ENCODE data around the gene ARHGAP26. TPM values are rescaled to one million over a fixed set of nuclear protein-coding genes. Genes with fewer than 3 reads are reported as not detected.
"Not testable (repeated sequence)": the region's sequence is repeated elsewhere in the genome, so short reads cannot be mapped to it uniquely, and the experiment has no call there.

ARHGAP26 gene
- total and polyA plus RNA-seq, 12 donors: 7.5 to 45.8 (median 37.2) TPM

GRCh38 chr5:142984525-142984924 lies 214.3 kb downstream of the ARHGAP26 start:
- Histone ChIP-seq H3K4me1 (peaks cover 14 to 52% (median 44%) of the 10 kb centered on the region in 9 donors), H3K36me3 (no peaks in the 10 kb centered on the region), H3K27me3 (no peaks in the 10 kb centered on the region), H3K27ac (peak overlapping the region in 4 of 10 donors; percentile 2 to 29 (median 15)), H3K9me3 (peaks cover 0 to 10% (median 0%) of the 10 kb centered on the region in 11 donors), H3K4me3 (no peak overlapping the region)
- TF ChIP-seq CTCF (IDR thresholded peaks at IDR 0.05): no peak
- DNase-seq (no peak), ATAC-seq (no peak)
- WGBS, 2 donors: 90 to 97% methylated on average over 2 of the region's 2 CpGs
- intact Hi-C loops (cut with DNase I): no loop called here

DNA sequence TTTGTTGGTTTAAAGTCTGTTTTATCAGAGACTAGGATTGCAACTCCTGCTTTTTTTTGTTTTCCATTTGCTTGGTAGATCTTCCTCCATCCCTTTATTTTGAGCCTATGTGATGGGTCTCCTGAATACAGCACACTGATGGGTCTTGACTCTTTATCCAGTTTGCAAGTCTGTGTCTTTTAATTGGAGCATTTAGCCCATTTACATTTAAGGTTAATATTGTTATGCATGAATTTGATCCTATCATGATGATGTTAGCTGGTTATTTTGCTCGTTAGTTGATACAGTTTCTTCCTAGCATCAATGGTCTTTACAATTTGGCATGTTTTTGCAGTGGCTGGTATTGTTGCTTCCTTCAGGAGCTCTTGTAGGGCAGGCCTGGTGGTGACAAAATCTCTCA lies 219.1 kb downstream of the ARHGAP26 start:
- ATAC-seq; H3K4me3 ChIP-seq; intact Hi-C loops (cut with DNase I); H3K27me3 ChIP-seq; H3K36me3 ChIP-seq; H3K27ac ChIP-seq; DNase-seq: not testable (repeated sequence)
- WGBS, 2 donors: 95% methylated on average over 1 of the region's 1 CpG
- Histone ChIP-seq H3K4me1 (peaks cover 0 to 12% (median under 1%) of the 10 kb centered on the region in 9 donors), H3K9me3 (peaks cover 0 to 31% (median 0%) of the 10 kb centered on the region in 11 donors)

- WGBS, 2 donors: 92 to 93% methylated on average over 8 of the region's 8 CpGs
- H3K27me3 ChIP-seq; H3K36me3 ChIP-seq; intact Hi-C loops (cut with DNase I); H3K4me3 ChIP-seq; H3K27ac ChIP-seq; ATAC-seq; DNase-seq: not testable (repeated sequence)
- Histone ChIP-seq H3K4me1 (peaks cover 0 to 12% (median 0%) of the 10 kb centered on the region in 9 donors), H3K9me3 (peaks cover 0 to 31% (median 0%) of the 10 kb centered on the region in 11 donors)
Observed at GRCh38 chr5:142990073-142990472, 219.9 kb downstream of the ARHGAP26 start.

DNA sequence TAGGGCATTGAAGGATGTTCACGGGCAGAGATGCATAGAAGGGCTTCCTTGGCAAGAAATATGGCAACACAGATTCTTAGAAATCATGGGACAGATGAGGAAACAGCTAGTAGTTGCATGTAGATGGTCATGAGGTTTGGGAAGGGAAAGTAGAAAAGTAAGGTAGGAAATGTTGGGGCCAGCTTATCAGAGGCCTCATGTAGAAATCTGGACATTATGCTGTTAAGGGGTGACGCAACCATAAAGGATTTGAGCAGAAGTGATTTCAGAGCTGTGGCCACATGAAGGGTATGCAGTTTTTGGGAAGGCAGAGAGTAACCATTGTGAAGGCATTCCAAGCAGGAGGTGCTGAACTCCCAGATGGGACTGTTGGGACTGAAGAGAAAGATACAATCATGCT lies 224.0 kb downstream of the ARHGAP26 start:
- WGBS, 2 donors: 96 to 98% methylated on average over 2 of the region's 2 CpGs
- H3K36me3 ChIP-seq: peaks cover 0 to 9% (median 0%) of the 10 kb centered on the region in 9 donors
- no peak overlapping the region for H3K27ac ChIP-seq
- intact Hi-C loops (cut with DNase I): no loop called here
- DNase-seq (no peak), ATAC-seq (no peak)
- no peaks in the 10 kb centered on the region for H3K27me3 ChIP-seq
- peaks cover 0 to 16% (median 0%) of the 10 kb centered on the region in 9 donors for H3K4me1 ChIP-seq
- H3K4me3 ChIP-seq: no peak overlapping the region
- TF ChIP-seq CTCF (IDR thresholded peaks at IDR 0.05): no peak
- H3K9me3 ChIP-seq: peaks cover 0 to 26% (median 0%) of the 10 kb centered on the region in 11 donors

DNA sequence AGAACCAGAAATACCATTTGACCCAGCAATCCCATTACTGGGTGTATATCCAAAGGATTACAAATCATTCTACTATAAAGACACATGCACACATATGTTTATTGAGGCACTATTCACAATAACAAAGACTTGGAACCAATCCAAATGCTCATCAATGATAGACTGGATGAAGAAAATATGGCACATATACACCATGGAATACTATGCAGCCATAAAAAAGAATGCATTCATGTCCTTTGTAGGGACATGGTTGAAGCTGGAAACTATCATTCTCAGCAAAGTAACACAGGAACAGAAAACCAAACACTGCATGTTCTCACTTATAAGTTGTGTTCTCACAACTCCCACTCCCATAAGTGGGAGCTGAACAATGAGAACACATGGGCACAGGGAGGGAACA lies 225.4 kb downstream of the ARHGAP26 start:
- H3K27ac ChIP-seq; intact Hi-C loops (cut with DNase I); H3K27me3 ChIP-seq; H3K36me3 ChIP-seq; ATAC-seq; H3K4me3 ChIP-seq; DNase-seq: not testable (repeated sequence)
- H3K9me3 ChIP-seq: peaks cover 0 to 12% (median 0%) of the 10 kb centered on the region in 11 donors
- peaks cover 0 to 16% (median 0%) of the 10 kb centered on the region in 9 donors for H3K4me1 ChIP-seq

- H3K27ac ChIP-seq: no peak overlapping the region
- WGBS, 2 donors: 92 to 94% methylated on average over 1 of the region's 1 CpG
- intact Hi-C loops (cut with DNase I): no loop called here
Observed at GRCh38 chr5:142997591-142997990, 227.4 kb downstream of the ARHGAP26 start.

More at GRCh38 chr5:142997591-142997990, 227.4 kb downstream of the ARHGAP26 start:
- TF ChIP-seq CTCF (IDR thresholded peaks at IDR 0.05): no peak
- H3K36me3 ChIP-seq: no peaks in the 10 kb centered on the region
- no peak for DNase-seq
- no peaks in the 10 kb centered on the region for H3K27me3 ChIP-seq
- H3K4me1 ChIP-seq: peaks cover 2 to 34% (median 13%) of the 10 kb centered on the region in 9 donors
- H3K9me3 ChIP-seq: no peaks in the 10 kb centered on the region
- ATAC-seq: no peak
- no peak overlapping the region for H3K4me3 ChIP-seq

Data from heart right ventricle (tissue), 16 donors.